Measurements from ENCODE around the gene ZFAND3.

The ZFAND3 gene

GRCh38 chr6:37827603-37828265 lies 8.2 kb downstream of the ZFAND3 start:
- no peak for DNase-seq

GRCh38 chr6:37830225-37830624 lies 10.7 kb downstream of the ZFAND3 start:
- no peak for DNase-seq

- no peak for DNase-seq
These were observed 11.9 kb downstream of the ZFAND3 start for GRCh38 chr6:37831457-37831856.

GRCh38 chr6:37835923-37836322 lies 16.4 kb downstream of the ZFAND3 start:
- DNase-seq = no peak

GRCh38 chr6:37838219-37838921 lies 18.8 kb downstream of the ZFAND3 start:
- no peak for DNase-seq

GRCh38 chr6:37840143-37840939 lies 20.8 kb downstream of the ZFAND3 start:
- DNase-seq = no peak

- DNase-seq = no peak
These were observed 21.4 kb downstream of the ZFAND3 start for GRCh38 chr6:37840940-37841300.

- DNase-seq = no peak
These were observed 25.7 kb downstream of the ZFAND3 start for GRCh38 chr6:37845026-37845911.

- DNase-seq = no peak
These were observed 26.4 kb downstream of the ZFAND3 start for GRCh38 chr6:37845930-37846329.

GRCh38 chr6:37847704-37848103 lies 28.2 kb downstream of the ZFAND3 start:
- DNase-seq = no peak

- DNase-seq = no peak
These were observed 28.8 kb downstream of the ZFAND3 start for GRCh38 chr6:37848371-37848770.

GRCh38 chr6:37850260-37850659 lies 30.7 kb downstream of the ZFAND3 start:
- DNase-seq = no peak

- DNase-seq = no peak
These were observed 31.3 kb downstream of the ZFAND3 start for GRCh38 chr6:37850728-37851285.

GRCh38 chr6:37851997-37852524 lies 32.5 kb downstream of the ZFAND3 start:
- DNase-seq = no peak

GRCh38 chr6:37856285-37856684 lies 36.8 kb downstream of the ZFAND3 start:
- no peak for DNase-seq

- no peak for DNase-seq
These were observed 38.8 kb downstream of the ZFAND3 start for GRCh38 chr6:37858363-37858762.

GRCh38 chr6:37860226-37860839 lies 40.8 kb downstream of the ZFAND3 start:
- DNase-seq = no peak

GRCh38 chr6:37861452-37861851 lies 41.9 kb downstream of the ZFAND3 start:
- no peak for DNase-seq

GRCh38 chr6:37862430-37862829 lies 42.9 kb downstream of the ZFAND3 start:
- DNase-seq = no peak

GRCh38 chr6:37862992-37863391 lies 43.5 kb downstream of the ZFAND3 start:
- DNase-seq = no peak

GRCh38 chr6:37864250-37864649 lies 44.7 kb downstream of the ZFAND3 start:
- no peak for DNase-seq

- DNase-seq = no peak
These were observed 46.0 kb downstream of the ZFAND3 start for GRCh38 chr6:37865504-37865903.
